ENCODE data around the gene CA7.
"Not testable (repeated sequence)": the region's sequence is repeated elsewhere in the genome, so short reads cannot be mapped to it uniquely, and the experiment has no call there.

CA7 gene

GRCh38 chr16:66895689-66895979 is 51.4 kb downstream of the CA7 start:
- H3K4me3 ChIP-seq (ENCODE audit: low read depth, low read length), result no peak overlapping the region
- no peak for TF ChIP-seq CTCF (IDR thresholded peaks at IDR 0.05; ENCODE audit: low read depth, low read length)

- TF ChIP-seq CTCF (IDR thresholded peaks at IDR 0.05; ENCODE audit: low read depth, low read length), result no peak
- no peak overlapping the region for H3K4me3 ChIP-seq (ENCODE audit: low read depth, low read length)
Measured at GRCh38 chr16:66895999-66896398, 51.8 kb downstream of the CA7 start.

- H3K4me3 ChIP-seq (ENCODE audit: low read depth, low read length), result not testable (repeated sequence)
Measured at GRCh38 chr16:66896682-66897081, 52.5 kb downstream of the CA7 start.

- no peak for TF ChIP-seq CTCF (IDR thresholded peaks at IDR 0.05; ENCODE audit: low read depth, low read length)
- H3K4me3 ChIP-seq (ENCODE audit: low read depth, low read length), result no peak overlapping the region
Measured at GRCh38 chr16:66898207-66898606, 54.0 kb downstream of the CA7 start.

GRCh38 chr16:66898933-66899309 is 54.7 kb downstream of the CA7 start:
- no peak for TF ChIP-seq CTCF (IDR thresholded peaks at IDR 0.05; ENCODE audit: low read depth, low read length)
- no peak overlapping the region for H3K4me3 ChIP-seq (ENCODE audit: low read depth, low read length)

GRCh38 chr16:66899310-66899944 is 55.2 kb downstream of the CA7 start:
- no peak overlapping the region; the same call in 1 of the 2 replicates for H3K4me3 ChIP-seq (ENCODE audit: low read depth, low read length)
- TF ChIP-seq CTCF (IDR thresholded peaks at IDR 0.05; ENCODE audit: low read depth, low read length), result no peak

GRCh38 chr16:66899945-66900710 is 55.9 kb downstream of the CA7 start:
- H3K4me3 ChIP-seq (ENCODE audit: low read depth, low read length), result no peak overlapping the region; the same call in 1 of the 2 replicates
- no peak for TF ChIP-seq CTCF (IDR thresholded peaks at IDR 0.05; ENCODE audit: low read depth, low read length)
